ENCODE measurements around the gene GRIK2.

GRIK2 gene

DNA sequence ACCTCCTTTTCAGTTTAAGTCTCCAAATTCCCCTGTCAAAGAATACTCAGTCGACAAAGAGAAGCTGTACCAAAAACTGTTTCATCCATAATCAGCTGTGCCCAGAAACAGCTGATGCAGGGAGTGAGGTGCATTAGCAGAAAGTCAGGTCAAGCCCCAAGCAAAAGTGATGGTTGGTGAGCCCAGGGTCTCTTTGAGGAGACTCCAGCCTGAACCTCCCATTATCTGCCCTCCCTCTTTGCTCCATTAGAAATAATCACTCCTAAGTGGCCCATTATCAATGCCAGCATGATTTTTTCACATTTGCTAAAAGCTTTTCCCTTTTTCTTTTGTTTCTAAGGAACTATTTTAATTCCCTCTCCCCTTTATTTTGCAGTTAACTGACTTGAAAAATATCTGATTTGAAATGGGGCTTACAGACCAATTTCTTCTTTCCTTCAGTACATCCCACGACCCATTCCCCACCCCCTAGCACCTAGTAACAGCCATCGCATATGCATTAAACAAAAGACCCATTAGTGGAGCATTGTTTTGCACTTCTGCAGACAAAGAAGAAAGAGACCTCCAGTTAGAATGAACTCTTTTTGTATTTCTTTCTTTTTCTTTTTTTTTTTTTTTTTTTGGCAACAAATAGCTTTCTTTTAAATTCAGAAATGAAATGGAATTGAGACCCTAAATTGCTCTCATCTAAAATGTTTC is 257.0 kb downstream of the GRIK2 start:
- no peak for DNase-seq

DNA sequence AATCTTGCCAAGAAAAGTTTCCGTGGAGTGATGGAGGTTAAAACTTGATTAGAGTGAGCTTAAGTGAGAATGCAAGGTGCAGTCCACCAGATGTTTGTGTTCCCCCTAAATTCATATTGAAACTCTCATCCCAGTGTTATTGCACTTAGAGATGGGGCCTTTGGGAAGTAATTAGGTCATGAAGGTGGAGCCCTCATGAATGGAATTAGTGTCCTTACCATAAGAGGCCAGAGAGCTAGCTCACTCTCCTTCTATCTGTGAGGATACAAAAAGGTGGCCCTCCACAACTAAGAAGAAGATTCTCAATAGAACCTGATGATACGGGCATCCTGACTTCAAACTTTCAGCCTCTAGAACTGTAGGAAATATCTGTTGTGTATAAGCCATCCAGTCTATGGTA is 258.6 kb downstream of the GRIK2 start:
- DNase-seq: no peak

DNA sequence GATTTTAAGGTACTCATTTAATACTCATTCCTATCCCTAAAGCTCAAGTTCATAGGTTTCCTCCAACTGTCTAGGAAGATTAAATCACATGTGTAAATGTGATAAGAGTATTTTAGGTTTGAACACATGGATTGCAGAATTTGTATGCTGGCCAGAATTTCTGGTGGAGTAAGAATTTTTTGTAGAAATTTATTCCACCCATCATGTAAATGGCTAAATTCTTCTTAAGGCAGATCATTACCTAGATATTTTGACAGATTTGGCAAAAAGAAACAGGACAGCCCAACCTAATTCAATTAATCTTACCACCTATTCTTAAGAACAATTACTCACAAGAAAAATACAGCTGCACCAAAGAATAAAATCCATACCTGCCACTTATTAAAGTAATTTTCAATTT is 261.6 kb downstream of the GRIK2 start:
- DNase-seq: no peak

DNA sequence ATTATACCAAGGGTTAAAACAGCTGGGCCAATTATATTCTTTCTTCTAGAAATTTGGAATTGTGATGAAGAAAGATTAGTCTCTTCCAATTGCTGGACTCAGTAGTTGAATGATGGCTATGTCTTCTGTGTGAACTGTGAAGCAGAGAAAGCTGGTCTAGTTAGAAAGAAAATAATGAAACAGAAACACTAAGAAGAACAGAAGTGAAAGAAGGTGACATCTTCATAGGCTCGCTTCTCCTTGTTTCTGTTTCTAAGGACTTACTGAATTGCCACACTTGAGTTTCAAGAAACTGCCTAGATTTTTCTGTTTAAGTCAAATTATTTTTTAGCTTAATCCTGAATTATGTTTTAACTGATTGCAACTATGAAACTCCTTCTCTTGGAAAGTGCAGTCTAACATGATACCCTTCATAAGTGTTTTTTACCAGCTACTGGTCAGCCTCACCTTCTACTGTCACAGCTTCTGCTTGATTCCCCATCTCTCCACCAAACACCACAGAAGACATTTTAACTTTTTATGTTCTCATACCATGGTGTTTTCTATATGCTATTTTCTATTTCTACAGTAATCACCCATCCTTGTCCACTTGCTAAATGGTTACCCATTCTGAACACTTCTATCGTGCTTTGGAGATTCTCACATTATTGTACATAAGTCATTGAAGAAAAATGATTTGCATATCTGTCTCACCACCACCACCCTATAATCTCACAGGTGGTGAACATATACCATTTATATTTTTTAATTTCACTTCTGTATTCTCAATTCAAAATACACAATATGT is 268.8 kb downstream of the GRIK2 start:
- DNase-seq: no peak

DNA sequence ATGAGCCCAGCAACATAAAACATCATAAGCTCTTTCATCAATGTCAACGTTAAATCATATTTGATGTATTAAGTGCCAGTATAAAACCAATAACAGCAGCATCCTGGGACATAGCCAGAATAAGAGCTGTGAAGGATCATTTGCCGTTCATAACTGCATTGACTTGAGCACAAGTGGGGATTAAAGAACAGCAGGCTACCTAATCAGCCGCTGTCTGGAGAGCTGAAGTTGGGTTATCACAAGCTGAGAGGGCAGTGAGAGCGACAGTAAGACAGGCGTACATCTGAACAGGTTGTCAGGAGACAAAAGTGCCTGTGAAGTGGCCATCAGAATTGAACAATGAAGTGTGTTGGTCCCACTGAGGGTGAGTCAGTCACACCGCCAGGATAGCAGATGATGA is 269.6 kb downstream of the GRIK2 start:
- DNase-seq: peak; percentile 38

DNA sequence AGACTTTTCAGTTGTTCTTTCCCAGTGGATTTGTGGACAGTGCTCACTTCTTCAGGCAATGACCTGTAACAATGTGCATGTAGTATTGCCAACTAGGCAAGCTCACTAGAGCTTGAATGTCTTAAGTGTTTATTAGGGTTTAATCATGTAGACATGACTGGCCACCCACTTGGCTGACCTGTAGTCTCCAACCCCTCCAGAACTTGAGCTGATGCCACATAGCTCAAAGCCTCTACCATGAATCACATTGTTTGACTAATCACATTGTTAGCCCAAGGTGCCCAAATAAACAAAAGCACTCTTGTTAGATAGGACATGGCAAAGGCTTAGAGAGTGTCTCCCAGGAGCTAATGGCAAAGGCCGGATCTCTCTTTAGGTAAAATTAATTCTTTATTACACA is 272.7 kb downstream of the GRIK2 start:
- DNase-seq: no peak

DNA sequence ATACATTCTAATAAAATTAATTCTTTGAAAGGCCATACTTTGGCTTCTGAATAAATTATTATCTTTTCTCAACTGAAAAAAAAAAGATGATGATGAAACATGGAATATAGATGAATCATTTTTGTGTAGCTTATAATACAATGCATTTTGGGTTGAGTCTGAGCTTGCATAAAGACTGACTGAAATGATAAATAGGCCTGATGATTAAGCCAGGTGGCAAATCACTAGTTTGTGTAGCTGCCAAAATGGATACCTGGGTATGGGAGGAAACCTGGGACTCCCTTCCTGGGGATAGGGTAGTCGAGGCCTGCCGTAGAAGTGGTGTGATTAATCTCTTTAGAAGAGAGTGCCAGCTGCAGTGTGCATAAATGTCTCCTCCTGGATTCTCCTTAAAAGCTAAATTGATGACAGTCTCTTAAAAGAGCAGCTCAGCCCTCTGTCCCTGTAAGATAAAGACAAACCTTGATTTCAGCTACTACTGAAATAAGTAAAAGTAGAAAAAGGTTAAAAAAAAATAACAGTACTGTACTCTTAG is 275.1 kb downstream of the GRIK2 start:
- no peak for DNase-seq

DNA sequence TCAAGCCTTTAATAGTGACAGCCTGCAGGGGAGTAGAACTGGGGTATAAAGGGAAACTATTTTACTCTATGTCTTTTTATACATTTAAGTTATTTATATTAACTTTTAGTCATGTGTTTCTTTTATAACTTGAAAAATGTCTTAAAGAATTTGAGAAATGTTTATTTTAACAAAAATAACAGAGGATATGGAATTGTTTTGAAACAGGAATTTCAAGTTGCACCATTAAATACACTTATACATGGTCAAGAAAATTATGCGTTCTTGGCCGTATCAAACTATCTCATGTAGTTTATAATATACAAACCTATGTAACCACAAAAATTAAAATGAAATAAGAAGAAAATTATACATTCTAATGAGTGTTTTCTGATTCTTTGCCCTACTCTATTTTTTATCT is 282.7 kb downstream of the GRIK2 start:
- DNase-seq: no peak

DNA sequence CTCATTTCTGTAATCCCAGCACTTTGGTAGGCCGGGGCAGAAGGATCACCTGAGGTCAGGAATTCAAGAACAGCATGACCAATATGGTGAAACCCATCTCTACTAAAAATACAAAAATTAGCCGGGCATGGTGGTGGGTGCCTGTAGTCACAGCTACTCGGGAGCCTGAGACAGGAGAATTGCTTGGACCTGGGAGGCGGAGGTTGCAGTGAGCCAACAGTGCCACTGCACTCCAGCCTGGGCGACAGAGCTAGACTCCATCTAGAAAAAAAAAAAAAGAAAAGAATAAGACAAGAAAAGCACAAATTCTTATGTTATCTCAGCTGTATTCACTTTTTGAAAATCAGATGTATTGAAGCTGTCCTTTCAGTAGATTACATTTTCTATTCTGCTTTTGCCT is 289.4 kb downstream of the GRIK2 start:
- DNase-seq: no peak

DNA sequence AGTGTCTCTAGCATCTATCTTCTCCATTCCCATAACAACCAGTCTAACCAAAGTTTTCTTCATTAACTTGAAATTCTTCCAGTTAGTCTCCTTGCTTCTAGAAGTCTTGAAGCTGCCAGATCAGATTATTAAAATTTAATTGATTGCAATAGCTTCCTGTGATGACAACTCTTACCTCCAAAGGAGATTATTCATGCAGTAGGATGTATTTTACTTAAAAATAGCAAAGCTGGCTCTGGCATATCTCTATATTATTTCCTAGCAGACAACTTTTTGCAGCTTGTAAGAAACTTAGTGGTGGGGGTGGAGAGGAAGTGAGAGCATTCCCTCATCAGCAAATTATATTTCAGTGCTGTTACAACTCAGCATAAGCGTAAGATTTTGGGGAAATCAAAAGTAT is 290.4 kb downstream of the GRIK2 start:
- DNase-seq: no peak

DNA sequence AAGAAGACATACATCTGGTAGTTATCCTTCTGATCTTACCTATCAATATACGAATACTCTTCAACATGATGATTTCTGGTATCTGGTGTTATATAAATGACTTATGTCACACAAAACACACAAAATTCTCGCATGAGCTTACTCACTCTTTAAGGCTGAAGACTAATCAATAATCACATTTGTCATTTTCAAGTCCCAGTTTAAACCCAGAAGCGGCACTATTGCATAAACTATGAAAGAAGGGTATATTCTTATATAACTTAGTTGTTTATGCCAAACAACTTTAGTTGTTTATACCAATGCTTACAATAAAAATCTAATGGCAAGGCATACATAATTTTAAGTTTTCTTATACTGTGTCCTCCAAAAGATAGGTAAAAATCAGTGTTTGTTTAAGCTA is 293.1 kb downstream of the GRIK2 start:
- DNase-seq: no peak

DNA sequence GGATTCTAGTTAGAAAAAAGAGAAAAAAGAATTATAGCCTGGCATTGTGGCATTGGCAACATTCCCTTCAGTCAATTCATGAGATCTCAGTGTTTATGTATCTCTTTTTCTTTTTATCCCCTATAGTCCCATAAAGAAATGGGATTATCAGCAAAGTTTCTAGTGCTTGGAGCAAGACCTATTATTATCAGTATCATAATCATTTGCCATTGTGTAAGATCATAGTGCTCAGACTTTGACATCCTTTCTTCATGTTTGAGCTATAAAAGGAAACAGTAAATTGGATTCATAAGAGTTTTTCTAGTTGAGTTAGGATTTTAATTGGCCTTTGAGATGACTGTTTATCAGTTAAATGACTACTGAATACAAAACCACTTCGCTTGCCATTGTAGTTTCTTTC is 295.6 kb downstream of the GRIK2 start:
- DNase-seq: no peak

DNA sequence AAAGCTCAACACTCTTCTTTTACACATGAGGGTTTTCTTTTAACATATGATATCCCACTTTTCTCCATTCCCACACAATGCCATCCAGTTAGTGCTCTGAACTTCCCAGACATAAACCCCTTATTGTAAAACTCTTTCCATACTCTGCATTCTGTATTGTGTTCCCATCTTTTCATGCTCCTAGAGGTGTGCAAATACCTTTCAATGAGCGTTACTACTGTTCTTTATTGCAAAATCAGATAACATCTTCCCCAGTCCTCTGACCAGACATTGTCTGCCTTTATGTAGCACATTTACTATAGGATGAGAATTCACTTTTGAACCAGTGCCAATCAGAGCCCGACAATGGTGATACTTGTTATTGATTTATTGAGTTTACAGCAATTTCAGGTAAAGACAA is 296.2 kb downstream of the GRIK2 start:
- DNase-seq: no peak

DNA sequence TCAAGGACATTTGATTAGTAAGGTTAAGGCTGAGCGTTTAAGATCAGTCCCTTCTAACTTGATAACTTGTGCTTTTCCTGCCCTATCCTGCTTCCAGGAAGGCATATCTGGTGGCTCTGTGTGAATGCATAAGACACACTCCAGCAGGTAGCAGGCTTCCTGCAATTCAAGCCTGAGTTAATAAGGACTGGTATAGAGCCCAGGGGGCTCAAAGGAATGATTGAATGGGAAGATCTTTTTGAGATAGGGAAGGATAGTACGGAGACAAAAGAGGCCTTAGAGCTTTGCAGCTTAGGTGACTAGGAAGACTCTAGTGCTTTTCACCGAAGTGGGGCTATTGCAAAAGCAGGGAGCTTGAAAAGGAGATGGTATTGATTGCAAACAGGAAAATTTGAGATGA is 307.1 kb downstream of the GRIK2 start:
- DNase-seq: no peak

DNA sequence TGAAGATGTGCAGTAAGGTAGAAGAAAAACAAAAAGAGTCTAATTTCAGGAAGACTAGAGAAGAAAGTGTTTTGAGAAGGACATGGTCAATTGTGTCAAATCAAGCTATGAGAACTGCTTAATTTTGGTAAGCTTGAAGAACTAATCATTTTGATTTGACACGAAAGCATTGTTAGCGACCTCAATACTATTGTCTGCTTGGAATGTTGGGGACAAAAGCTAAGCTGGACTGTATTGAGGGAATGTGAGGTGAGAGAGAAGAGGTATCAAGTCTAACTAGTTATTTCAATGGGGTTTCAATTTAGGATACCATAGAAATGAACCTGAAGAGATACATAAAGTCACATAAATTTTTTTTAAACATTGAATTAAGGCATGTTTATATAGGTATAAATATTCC is 309.8 kb downstream of the GRIK2 start:
- no peak for DNase-seq

DNA sequence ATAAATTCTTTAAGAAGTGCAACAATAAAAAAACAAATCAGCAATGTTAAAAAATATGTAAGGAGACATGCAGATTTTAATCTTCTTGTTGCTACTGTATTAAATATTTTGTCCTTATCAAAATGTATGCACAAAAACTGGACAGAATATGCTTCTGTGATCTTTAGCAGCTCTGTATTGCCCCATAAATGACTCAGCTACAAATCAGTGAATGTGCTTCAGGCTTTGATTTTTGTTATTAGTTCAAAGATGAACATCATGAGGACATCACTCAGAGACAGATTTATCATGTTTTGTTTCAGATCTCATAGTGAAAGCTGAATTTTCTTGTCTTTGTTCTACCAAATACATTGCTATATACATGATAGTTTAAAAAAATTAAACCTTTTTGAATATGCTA is 312.4 kb downstream of the GRIK2 start:
- DNase-seq: no peak

DNA sequence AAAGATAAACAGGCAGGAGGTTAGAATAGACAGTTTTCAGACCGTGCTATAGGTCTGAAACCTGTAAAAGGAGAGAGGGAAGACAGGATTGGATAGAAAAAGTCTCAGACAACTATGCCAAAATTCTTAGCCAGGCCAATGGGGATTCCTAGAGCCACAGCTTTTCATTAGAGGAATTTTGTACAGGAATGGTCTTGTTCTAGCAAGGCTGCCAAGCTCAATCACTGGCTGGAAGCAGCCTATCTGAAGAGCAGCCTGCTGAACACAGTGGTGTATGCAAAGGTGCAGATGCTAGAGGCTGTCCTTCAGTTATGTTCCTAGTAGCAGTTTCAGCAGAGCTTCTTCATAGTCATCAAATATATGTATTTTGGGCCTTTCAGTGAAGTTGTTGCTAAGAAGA is 313.1 kb downstream of the GRIK2 start:
- DNase-seq: no peak

DNA sequence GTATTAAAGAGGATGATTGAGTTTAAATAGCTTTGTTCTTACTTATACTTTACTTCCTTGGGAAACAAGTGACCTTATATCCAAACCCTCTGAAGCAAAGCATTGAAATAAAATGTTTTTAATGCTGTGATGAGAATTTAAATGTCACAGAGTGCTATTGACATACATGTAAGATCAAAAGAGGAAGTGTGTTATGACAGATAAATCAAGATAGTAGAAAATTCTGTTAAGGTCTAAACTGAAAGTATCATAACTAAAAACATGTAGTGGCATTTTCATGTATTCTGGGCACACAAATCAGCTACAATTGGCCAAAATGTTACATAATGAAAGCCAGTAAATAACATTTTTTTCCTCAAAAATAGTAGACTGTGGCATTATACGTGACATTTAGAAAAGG is 318.0 kb downstream of the GRIK2 start:
- no peak for DNase-seq

DNA sequence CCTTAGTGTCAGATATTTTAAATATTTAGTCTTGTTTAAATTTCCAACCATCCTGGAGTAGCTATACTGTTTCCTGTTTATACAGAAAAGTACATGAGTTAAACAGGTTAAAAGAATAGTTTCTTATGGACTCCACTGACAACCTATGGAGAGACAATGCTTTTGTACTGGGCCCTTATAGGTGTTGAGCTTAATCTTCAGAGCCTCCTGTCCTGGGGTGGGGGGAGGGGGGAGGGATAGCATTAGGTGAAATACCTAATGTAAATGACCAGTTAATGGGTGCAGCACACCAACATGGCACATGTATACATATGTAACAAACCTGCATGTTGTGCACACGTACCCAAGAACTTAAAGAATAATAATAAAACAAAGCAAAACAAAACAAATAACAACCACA is 322.9 kb downstream of the GRIK2 start:
- DNase-seq: no peak

DNA sequence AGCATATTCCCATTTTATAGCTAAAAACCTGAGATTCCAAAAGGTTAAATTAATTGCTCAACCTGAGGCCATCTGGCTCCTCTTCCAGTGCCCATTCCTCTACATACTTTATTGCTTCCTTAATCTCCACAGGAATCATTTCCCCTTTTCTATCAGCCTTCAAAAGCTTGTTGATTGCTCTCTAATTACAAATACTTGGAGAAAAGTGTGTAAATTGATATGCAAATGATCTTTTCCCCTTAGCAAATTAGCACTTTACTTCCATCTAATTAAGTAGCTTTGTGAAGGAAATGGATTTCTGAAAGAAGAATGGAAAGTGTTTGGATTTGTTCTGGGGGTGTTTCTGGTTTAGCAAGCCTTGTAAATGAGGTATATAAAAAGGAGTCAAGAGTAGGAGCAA is 323.3 kb downstream of the GRIK2 start:
- DNase-seq: no peak

DNA sequence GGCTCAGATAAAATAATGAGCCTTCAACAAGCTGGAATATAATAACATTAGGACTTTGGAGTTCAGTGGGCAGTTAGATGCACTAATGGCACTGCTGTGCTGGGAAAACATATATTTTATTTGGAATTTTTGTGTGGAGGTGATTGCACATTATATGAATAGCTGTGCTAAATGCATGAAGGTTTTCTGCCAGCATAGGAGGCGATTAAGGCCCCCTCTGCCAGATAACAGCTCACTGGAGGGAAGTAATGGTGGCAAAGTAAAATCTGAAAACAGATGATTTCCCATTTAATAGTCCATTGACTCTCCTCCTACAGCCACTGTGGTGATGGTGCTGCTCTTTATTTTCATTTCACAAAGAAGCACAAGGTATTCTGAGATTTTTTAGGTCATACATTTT is 326.0 kb downstream of the GRIK2 start:
- DNase-seq: no peak

DNA sequence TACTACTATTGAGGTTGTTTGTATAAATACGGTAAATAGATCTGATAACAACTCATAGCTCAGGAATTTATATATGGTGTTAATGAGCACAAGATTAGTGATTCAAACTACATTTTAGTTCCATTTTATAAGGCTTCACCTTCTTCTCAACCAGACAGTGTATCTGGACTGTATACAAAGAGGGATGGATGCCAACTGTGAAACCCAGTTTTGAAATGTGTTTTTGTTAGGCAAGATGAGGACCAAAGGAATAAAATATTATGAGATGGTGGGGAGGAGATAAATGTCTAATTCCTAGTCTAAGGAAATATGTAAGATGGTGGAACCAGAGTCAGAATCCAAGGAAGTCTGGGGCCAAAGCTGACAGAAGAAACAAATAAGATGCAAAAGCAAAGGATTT is 329.0 kb downstream of the GRIK2 start:
- DNase-seq: no peak

DNA sequence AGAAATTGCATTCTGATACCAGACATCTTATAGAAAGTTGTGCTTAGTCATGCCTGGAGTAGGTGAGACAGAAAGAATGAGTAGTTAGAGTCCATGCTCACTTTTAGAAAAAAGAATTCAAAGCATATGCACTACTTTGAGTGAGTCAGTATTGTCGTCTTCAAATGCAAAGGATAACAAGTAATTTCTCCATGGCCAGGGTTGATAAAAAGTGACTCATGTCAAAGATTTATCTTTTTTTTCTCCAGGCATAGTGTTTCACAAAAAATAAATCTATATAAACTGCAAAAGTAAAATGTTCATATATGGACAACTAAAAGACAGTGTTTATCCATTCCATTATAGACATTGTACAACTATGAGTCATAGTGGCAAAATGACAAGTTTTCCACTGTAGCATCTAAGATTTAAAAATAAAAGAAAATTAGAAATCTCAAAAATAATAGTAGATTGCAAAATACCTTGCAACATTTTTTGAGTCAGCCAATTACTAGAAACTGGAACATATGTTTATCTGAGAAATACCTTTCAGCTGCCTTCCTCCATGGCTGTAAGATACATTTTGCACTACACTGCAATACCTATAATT is 329.6 kb downstream of the GRIK2 start:
- DNase-seq: no peak

DNA sequence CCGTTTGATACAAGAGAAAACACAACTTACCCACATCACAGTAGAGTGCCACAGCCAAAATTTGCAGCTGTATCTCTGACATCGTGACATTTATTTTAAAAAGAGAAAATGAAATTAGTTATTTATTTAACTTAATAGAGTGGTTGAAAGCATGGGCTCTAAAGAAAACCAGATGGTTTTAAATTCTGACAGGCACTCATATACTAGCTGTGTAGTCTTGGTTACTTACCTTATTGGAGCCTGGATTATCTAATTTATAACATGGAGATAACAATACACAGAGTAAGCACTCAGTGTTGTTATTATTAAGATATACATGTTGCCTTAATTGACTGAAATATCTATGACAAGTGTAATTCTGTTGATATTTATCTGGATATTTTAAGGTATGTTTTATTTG is 334.9 kb downstream of the GRIK2 start:
- DNase-seq: no peak
